CD4-positive, alpha-beta T cell (primary cell): ENCODE data around the gene SARS2. TPM values are rescaled to one million over a fixed set of nuclear protein-coding genes. Genes with fewer than 3 reads are reported as not detected.

Source experiments
- ATAC-seq: fragments of 200-7000 bp; cut with Tn5 transposase; one replicate; pipeline ENCODE4 v1.10.0; 2022; ENCODE audit warnings: mild to moderate bottlenecking; ENCODE audit not compliant: poor library complexity
- CTCF ChIA-PET: fragments of 350-600 bp; sonication (Branson Sonifier 250); formaldehyde crosslinking; loops from one replicate; lab custom pipeline; 2021; ENCODE audit warnings: antibody characterized with exemption, inconsistent platforms; lab: Charles Lee
- POLR2A ChIA-PET: fragments of 350-600 bp; sonication (Branson Sonifier 250); formaldehyde crosslinking; loops from one replicate; lab custom pipeline; 2021; ENCODE audit warnings: antibody characterized with exemption, inconsistent platforms; lab: Charles Lee
- DNase-seq, 14 experiments: peaks; one replicate each; pipeline ENCODE4 v3.0.0-alpha.2; 2013 to 2020; ENCODE audit warnings: mixed read lengths in 2 of 14
- H3K27ac ChIP-seq, 2 donors: one replicate each; pipeline versions ENCODE4 v1.5.1 to v1.7.0; 2013; ENCODE audit warnings: low read length in 2 of 2, low read depth in 1 of 2, mild to moderate bottlenecking in 1 of 2
- H3K27me3 ChIP-seq, 2 experiments: 1 replicate in 1 of 2; 2 replicates in 1 of 2; pipeline versions ENCODE4 v1.6.1 to v1.7.0; 2013; ENCODE audit warnings: low read length in 2 of 2, control low read depth in 1 of 2, mild to moderate bottlenecking in 1 of 2, moderate library complexity in 1 of 2; ENCODE audit not compliant: insufficient read depth in 2 of 2, control insufficient read depth in 1 of 2
- H3K36me3 ChIP-seq: one replicate; pipeline ENCODE4 v1.6.1; 2013; ENCODE audit warnings: low read length, control low read depth; ENCODE audit not compliant: insufficient read depth
- H3K4me1 ChIP-seq: one replicate; pipeline ENCODE4 v1.6.1; 2013; ENCODE audit warnings: low read length, control low read depth; ENCODE audit not compliant: insufficient read depth
- H3K4me3 ChIP-seq: one replicate; pipeline ENCODE4 v1.5.1; 2013; ENCODE audit warnings: mild to moderate bottlenecking, low read length, moderate library complexity
- H3K9me3 ChIP-seq, 2 experiments: 1 replicate in 1 of 2; 2 replicates in 1 of 2; pipeline versions ENCODE4 v1.6.1 to v1.7.0; 2013; ENCODE audit warnings: low read length in 2 of 2, mild to moderate bottlenecking in 2 of 2, control low read depth in 1 of 2, moderate library complexity in 1 of 2; ENCODE audit not compliant: control insufficient read depth in 1 of 2, insufficient read depth in 1 of 2
- H3K27ac Mint-ChIP-seq: one replicate; pipeline ENCODE4 v1.8.0; 2020; ENCODE audit warnings: mixed read lengths
- H3K27me3 Mint-ChIP-seq: one replicate; pipeline ENCODE4 v1.8.0; 2021; ENCODE audit warnings: mixed read lengths
- H3K36me3 Mint-ChIP-seq: one replicate; pipeline ENCODE4 v1.8.0; 2021; ENCODE audit warnings: low read depth, mixed read lengths
- H3K4me1 Mint-ChIP-seq: one replicate; pipeline ENCODE4 v1.8.0; 2021; ENCODE audit warnings: low read depth, mixed read lengths
- H3K4me3 Mint-ChIP-seq: one replicate; pipeline ENCODE4 v1.8.0; 2020; ENCODE audit warnings: mild to moderate bottlenecking, mixed read lengths
- H3K9me3 Mint-ChIP-seq: one replicate; pipeline ENCODE4 v1.8.0; 2020; ENCODE audit warnings: mixed read lengths
- intact Hi-C, 2 experiments: fragments of 100-400 bp; cut with DNase I in 1 of 2; cut with micrococcal nuclease in 1 of 2; formaldehyde crosslinking; loops; one replicate each; pipeline versions ENCODE4 v1.15.1 to v1.9.0; 2023 to 2025; cut with DNase I, micrococcal nuclease
- total RNA-seq, 174 experiments: library from RNA in 2 of 174; stranded (reverse) in 2 of 174; gene quantifications; one replicate each; pipeline ENCODE4 v1.2.3 and lab custom pipeline; 2021 to 2026
- TF ChIP-seq, protein P1 (sequence below): fragments of 200-600 bp; IDR thresholded peaks from one replicate; pipeline ENCODE4 v1.8.0; 2022; ENCODE audit warnings: antibody characterized with exemption, mild to moderate bottlenecking

Gene SARS2
- total RNA-seq, 2 experiments from 2014 or later: 18.7 to 22.8 TPM

DNA sequence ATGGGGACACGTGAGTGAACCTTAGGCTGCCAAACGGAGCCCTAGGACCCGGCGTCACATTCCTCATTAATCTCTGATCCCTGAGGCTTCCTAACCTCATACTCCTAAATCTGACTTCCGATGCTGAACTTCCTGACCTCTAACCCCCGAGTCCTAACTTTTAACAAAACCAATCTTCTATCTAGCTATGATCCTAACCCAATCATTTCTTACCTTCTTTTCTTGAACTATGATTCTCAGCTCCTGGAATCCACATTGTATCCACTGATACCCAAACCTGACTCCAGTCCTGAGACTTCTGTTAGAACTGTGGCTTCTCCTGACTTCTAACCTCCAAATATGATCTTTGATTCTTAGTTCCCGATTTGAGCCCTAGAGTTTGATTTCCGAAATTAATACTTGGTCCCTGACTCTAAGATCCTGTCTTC, 30.3 kb downstream of the SARS2 start:
- TF ChIP-seq, protein P1, sequence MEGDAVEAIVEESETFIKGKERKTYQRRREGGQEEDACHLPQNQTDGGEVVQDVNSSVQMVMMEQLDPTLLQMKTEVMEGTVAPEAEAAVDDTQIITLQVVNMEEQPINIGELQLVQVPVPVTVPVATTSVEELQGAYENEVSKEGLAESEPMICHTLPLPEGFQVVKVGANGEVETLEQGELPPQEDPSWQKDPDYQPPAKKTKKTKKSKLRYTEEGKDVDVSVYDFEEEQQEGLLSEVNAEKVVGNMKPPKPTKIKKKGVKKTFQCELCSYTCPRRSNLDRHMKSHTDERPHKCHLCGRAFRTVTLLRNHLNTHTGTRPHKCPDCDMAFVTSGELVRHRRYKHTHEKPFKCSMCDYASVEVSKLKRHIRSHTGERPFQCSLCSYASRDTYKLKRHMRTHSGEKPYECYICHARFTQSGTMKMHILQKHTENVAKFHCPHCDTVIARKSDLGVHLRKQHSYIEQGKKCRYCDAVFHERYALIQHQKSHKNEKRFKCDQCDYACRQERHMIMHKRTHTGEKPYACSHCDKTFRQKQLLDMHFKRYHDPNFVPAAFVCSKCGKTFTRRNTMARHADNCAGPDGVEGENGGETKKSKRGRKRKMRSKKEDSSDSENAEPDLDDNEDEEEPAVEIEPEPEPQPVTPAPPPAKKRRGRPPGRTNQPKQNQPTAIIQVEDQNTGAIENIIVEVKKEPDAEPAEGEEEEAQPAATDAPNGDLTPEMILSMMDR: no peak
- POLR2A ChIA-PET: interaction anchor here (0.6 to 2.5 kb wide), 20 partner anchors 19 to 565 kb away, joined by 3 to 27 read pairs (median 4); partner anchors contain the start of genes ACTN4, CATSPERG, ECH1 and EIF3K
- H3K4me1 ChIP-seq: peaks cover 44% of the 10 kb centered on the region
- no peaks in the 10 kb centered on the region for H3K27me3 ChIP-seq
- no peaks in the 10 kb centered on the region for H3K9me3 ChIP-seq
- intact Hi-C loops: no loop called here
- peak overlapping the region; percentile 97 to 99 for H3K27ac ChIP-seq
- no peaks in the 10 kb centered on the region for H3K9me3 Mint-ChIP-seq
- H3K27me3 Mint-ChIP-seq: no peaks in the 10 kb centered on the region
- CTCF ChIA-PET: interaction anchor here (1.0 to 2.9 kb wide), 7 partner anchors 13 to 998 kb away, joined by 3 to 46 read pairs (median 5); partner anchors contain the start of genes FAM98C, MRPS12, PSMD8 and SARS2
- peak overlapping the region; percentile 89 for H3K27ac Mint-ChIP-seq
- ATAC-seq (no peak), DNase-seq (no peak)
- H3K4me3 Mint-ChIP-seq: peak overlapping the region; percentile 93
- H3K4me1 Mint-ChIP-seq: peaks cover 47% of the 10 kb centered on the region
- peak overlapping the region; percentile 97 for H3K4me3 ChIP-seq
- peaks cover 32% of the 10 kb centered on the region for H3K36me3 Mint-ChIP-seq
- H3K36me3 ChIP-seq: peaks cover 12% of the 10 kb centered on the region

DNA sequence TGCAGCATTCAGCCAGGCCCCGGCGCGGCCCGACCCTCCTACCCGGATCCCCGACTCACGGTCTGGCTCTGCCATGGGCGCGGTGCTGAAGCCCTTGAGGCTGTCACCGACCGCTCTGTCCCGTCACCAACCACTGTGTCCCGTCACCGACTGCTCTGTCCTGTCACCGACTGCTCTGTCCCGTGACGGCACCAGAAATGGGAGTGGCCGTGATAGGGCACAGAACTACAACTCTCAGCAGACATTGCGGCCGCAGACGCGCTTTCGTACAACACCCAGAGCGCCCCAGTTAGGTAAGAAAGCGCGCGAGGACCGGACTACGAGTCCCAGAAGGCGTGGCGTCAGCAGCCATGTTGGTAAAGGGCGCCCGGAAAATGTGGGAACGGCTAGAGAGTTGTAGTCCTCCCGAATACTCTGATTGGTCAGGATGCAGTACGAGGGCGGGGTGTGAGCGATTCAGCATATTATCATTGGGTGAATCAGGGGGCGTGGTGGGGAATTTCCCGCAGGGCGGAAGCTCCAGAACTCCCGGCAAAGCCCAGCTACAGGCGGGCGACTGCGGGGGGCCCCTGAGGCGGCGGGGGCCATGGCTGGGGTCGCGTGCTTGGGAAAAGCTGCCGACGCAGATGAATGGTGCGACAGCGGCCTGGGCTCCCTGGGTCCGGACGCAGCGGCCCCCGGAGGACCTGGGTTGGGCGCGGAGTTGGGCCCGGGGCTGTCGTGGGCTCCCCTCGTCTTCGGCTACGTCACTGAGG, 30.9 kb downstream of the SARS2 start, which contains the start of the genes NFKBIB and SIRT2:
Gene NFKBIB (plus strand): TSS at position 523 of the 755 bp plus-strand sequence. CDS start 64 bp downstream, at position 587.
Gene SIRT2 (minus strand): TSS at position 172 of the 755 bp plus-strand sequence. CDS start 97 bp downstream, at position 75.
- ChIA-PET POLR2A (interaction anchor here (0.6 to 2.5 kb wide), 20 partner anchors 20 to 564 kb away, joined by 3 to 27 read pairs (median 4); partner anchors contain the start of genes ACTN4, CATSPERG, ECH1 and EIF3K), CTCF (interaction anchor here (1.0 to 2.9 kb wide), 7 partner anchors 12 to 997 kb away, joined by 3 to 46 read pairs (median 5); partner anchors contain the start of genes FAM98C, MRPS12, PSMD8 and SARS2)
- Histone ChIP-seq H3K27ac (peak within 1 kb of the TSS; percentile 97 to 99), H3K4me3 (peak within 1 kb of the TSS; percentile 97), H3K9me3 (no peaks in the 10 kb centered on the region), H3K4me1 (peaks cover 49% of the 10 kb centered on the region), H3K27me3 (no peaks in the 10 kb centered on the region), H3K36me3 (peaks cover 6% of the 10 kb centered on the region)
- ATAC-seq (peak; percentile 86), DNase-seq (peak; percentile 97 to 100 (median 99))
- peak within 1 kb of the TSS; percentile 89 for H3K27ac Mint-ChIP-seq
- intact Hi-C loops: loop anchor here (1.0 to 2.0 kb wide), 6 partner anchors 21 to 68 kb away; partner anchors contain the start of genes MRPS12 (in 2 of the 2), RINL (in 2 of the 2), SARS2 (in 2 of the 2) and ECH1 (in 1 of the 2)
- peaks cover 47% of the 10 kb centered on the region for H3K4me1 Mint-ChIP-seq
- no peaks in the 10 kb centered on the region for H3K27me3 Mint-ChIP-seq
- no peaks in the 10 kb centered on the region for H3K9me3 Mint-ChIP-seq
- TF ChIP-seq, protein P1: no peak
- peak within 1 kb of the TSS; percentile 93 for H3K4me3 Mint-ChIP-seq
- peaks cover 27% of the 10 kb centered on the region for H3K36me3 Mint-ChIP-seq

DNA sequence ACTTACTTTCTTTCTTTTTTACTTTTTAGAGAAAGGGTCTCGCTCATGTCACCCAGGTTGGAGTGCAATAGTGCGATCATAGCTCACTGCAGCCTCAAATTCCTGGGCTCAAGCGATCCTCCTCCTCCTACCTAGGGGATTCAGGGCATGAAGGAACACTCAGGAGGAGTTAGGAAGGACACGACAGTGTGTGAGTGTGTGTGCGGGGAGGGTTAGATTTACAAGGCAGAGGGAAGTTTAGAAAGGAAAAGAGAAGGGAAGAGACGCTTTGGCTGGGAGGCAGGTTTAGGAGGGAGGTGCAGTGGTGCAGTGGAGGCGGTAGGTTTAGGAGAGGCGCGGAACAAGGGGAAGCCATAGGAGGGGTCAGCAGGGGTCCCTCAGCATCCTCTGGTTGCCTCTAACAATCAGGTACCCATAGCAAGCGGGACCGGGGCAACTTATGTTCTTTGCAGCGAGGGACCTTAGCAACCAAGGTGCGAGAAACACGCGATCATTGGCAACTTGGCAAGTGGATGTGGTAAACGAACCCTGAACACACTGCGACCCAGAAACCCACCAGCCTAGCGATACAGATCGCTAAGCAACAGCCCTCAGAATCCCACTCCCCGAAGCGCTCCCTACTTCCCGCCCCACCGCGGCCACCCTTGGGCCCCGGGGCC, 31.6 kb downstream of the SARS2 start:
- Histone ChIP-seq H3K9me3 (no peaks in the 10 kb centered on the region), H3K4me1 (peaks cover 49% of the 10 kb centered on the region), H3K27me3 (no peaks in the 10 kb centered on the region), H3K4me3 (peak overlapping the region; percentile 97), H3K36me3 (peaks cover under 1% of the 10 kb centered on the region), H3K27ac (peak overlapping the region; percentile 95 to 99)
- intact Hi-C loops: loop anchor here (1.0 to 2.0 kb wide), 6 partner anchors 20 to 68 kb away; partner anchors contain the start of genes MRPS12 (in 2 of the 2), RINL (in 2 of the 2), SARS2 (in 2 of the 2) and ECH1 (in 1 of the 2)
- ChIA-PET CTCF (interaction anchor here (1.3 to 2.9 kb wide), 2 partner anchors 29 to 31 kb away, joined by 5 to 46 read pairs; partner anchors contain the start of genes MRPS12 and SARS2), POLR2A (interaction anchor here (2.5 kb wide), 1 partner anchor 31 kb away, joined by 27 read pairs; the partner anchor contains the start of genes MRPS12 and SARS2)
- Mint-ChIP-seq H3K9me3 (no peaks in the 10 kb centered on the region), H3K4me1 (peaks cover 41% of the 10 kb centered on the region), H3K27me3 (no peaks in the 10 kb centered on the region), H3K4me3 (peak overlapping the region; percentile 93), H3K27ac (peak overlapping the region; percentile 89), H3K36me3 (peaks cover 20% of the 10 kb centered on the region)
- no peak for DNase-seq
- ATAC-seq: no peak
- TF ChIP-seq, protein P1: no peak
